Mucosa of rectum (tissue), 2 donors: ENCODE data around the gene MACROD2.

Source experiments
- H3K27ac ChIP-seq, 2 donors: one replicate each; pipeline ENCODE4 v1.7.0; 2013; ENCODE audit warnings: inconsistent platforms in 2 of 2, low read depth in 2 of 2, low read length in 2 of 2
- H3K27me3 ChIP-seq, 2 donors: one replicate each; pipeline ENCODE4 v1.7.0; 2013; ENCODE audit warnings: low read length in 2 of 2; ENCODE audit not compliant: control insufficient read depth in 2 of 2, insufficient read depth in 2 of 2
- H3K36me3 ChIP-seq, 2 donors: one replicate each; pipeline ENCODE4 v1.7.0; 2013; ENCODE audit warnings: low read length in 2 of 2; ENCODE audit not compliant: control insufficient read depth in 2 of 2, insufficient read depth in 2 of 2
- H3K4me1 ChIP-seq, 2 donors: one replicate each; pipeline ENCODE4 v1.7.0; 2013; ENCODE audit warnings: low read length in 2 of 2, mild to moderate bottlenecking in 1 of 2; ENCODE audit not compliant: control insufficient read depth in 2 of 2, insufficient read depth in 2 of 2
- H3K4me3 ChIP-seq, 2 donors: one replicate each; pipeline ENCODE4 v1.7.0; 2013; ENCODE audit warnings: low read length in 2 of 2
- H3K9ac ChIP-seq, 2 donors: one replicate each; pipeline ENCODE4 v1.7.0; 2013; ENCODE audit warnings: low read length in 2 of 2, low read depth in 1 of 2, mild to moderate bottlenecking in 1 of 2
- H3K9me3 ChIP-seq, 2 donors: one replicate each; pipeline ENCODE4 v1.7.0; 2013; ENCODE audit warnings: low read length in 2 of 2; ENCODE audit not compliant: control insufficient read depth in 2 of 2
- donor health status: healthy.
- donor health status: Normal muscosa, but diverticular disease.

MACROD2 gene

GRCh38 chr20:15047601-15048000 is 1052.3 kb downstream of the MACROD2 start:
- Histone ChIP-seq H3K27me3 (no peaks in the 10 kb centered on the region), H3K9me3 (no peaks in the 10 kb centered on the region), H3K9ac (no peak overlapping the region), H3K36me3 (no peaks in the 10 kb centered on the region), H3K4me3 (no peak overlapping the region), H3K27ac (no peak overlapping the region), H3K4me1 (no peaks in the 10 kb centered on the region)

GRCh38 chr20:15056246-15056645 is 1060.9 kb downstream of the MACROD2 start:
- H3K27me3 ChIP-seq: no peaks in the 10 kb centered on the region
- no peaks in the 10 kb centered on the region for H3K9me3 ChIP-seq
- no peak overlapping the region for H3K4me3 ChIP-seq
- no peaks in the 10 kb centered on the region for H3K4me1 ChIP-seq
- H3K9ac ChIP-seq: no peak overlapping the region
- H3K36me3 ChIP-seq: no peaks in the 10 kb centered on the region
- H3K27ac ChIP-seq: no peak overlapping the region

- H3K9me3 ChIP-seq: no peaks in the 10 kb centered on the region
- H3K9ac ChIP-seq: no peak overlapping the region
- H3K27ac ChIP-seq: no peak overlapping the region
- no peak overlapping the region for H3K4me3 ChIP-seq
- no peaks in the 10 kb centered on the region for H3K36me3 ChIP-seq
- H3K4me1 ChIP-seq: no peaks in the 10 kb centered on the region
- H3K27me3 ChIP-seq: no peaks in the 10 kb centered on the region
These were observed 1063.5 kb downstream of the MACROD2 start for GRCh38 chr20:15058841-15059240.

DNA sequence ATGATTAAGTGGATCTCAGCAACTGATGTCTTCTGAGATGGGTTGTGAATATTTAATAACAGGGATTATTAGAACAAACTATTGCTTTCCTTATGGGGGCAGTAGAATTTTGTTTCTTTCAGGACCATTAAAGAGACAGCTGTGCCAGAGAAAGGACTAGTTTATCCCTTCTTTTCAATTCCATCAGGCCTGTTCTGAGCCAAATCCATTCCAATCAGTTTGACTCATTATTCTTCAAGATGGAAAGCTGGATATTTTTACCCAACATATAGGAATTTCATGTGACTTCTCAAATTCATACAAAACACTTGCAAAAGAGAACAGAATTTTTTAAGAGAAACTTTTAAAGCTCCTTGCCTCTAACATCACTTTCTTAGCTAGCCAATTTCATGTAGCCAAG is 1064.1 kb downstream of the MACROD2 start:
- no peak overlapping the region for H3K9ac ChIP-seq
- H3K27ac ChIP-seq: no peak overlapping the region
- H3K4me3 ChIP-seq: no peak overlapping the region
- H3K27me3 ChIP-seq: no peaks in the 10 kb centered on the region
- no peaks in the 10 kb centered on the region for H3K36me3 ChIP-seq
- H3K9me3 ChIP-seq: no peaks in the 10 kb centered on the region
- H3K4me1 ChIP-seq: no peaks in the 10 kb centered on the region

- Histone ChIP-seq H3K4me3 (no peak overlapping the region), H3K9ac (no peak overlapping the region), H3K9me3 (no peaks in the 10 kb centered on the region), H3K27ac (no peak overlapping the region), H3K4me1 (no peaks in the 10 kb centered on the region), H3K27me3 (no peaks in the 10 kb centered on the region), H3K36me3 (no peaks in the 10 kb centered on the region)
These were observed 1065.1 kb downstream of the MACROD2 start for GRCh38 chr20:15060265-15061060.

- no peak overlapping the region for H3K4me3 ChIP-seq
- H3K27ac ChIP-seq: no peak overlapping the region
- no peaks in the 10 kb centered on the region for H3K36me3 ChIP-seq
- H3K4me1 ChIP-seq: no peaks in the 10 kb centered on the region
- no peak overlapping the region for H3K9ac ChIP-seq
- H3K27me3 ChIP-seq: no peaks in the 10 kb centered on the region
- H3K9me3 ChIP-seq: no peaks in the 10 kb centered on the region
These were observed 1065.7 kb downstream of the MACROD2 start for GRCh38 chr20:15061061-15061430.

GRCh38 chr20:15061955-15062354 is 1066.6 kb downstream of the MACROD2 start:
- Histone ChIP-seq H3K36me3 (no peaks in the 10 kb centered on the region), H3K27me3 (no peaks in the 10 kb centered on the region), H3K9ac (no peak overlapping the region), H3K4me3 (no peak overlapping the region), H3K27ac (no peak overlapping the region), H3K4me1 (no peaks in the 10 kb centered on the region), H3K9me3 (no peaks in the 10 kb centered on the region)

DNA sequence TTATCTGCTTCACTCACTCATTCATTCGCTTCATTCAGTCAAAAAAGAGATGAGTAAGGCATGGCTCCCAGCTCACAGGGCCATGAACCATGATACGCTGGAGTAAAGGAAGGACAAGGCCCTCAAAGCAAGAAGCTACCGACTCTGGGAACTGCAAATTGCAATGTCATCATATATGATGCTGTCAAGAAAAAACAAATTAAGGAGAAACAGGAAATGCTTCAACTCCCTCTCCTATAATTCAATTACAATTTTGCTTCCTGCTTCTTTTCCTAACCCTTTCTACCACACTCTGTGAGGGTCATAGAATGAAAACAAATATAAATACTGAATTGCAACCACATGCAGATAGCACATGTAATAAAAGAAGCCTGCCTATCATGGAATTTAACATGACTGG is 1067.8 kb downstream of the MACROD2 start:
- Histone ChIP-seq H3K4me3 (no peak overlapping the region), H3K27ac (no peak overlapping the region), H3K4me1 (no peaks in the 10 kb centered on the region), H3K9ac (no peak overlapping the region), H3K36me3 (no peaks in the 10 kb centered on the region), H3K27me3 (no peaks in the 10 kb centered on the region), H3K9me3 (no peaks in the 10 kb centered on the region)

- Histone ChIP-seq H3K9ac (no peak overlapping the region), H3K4me3 (no peak overlapping the region), H3K27ac (no peak overlapping the region), H3K36me3 (no peaks in the 10 kb centered on the region), H3K9me3 (no peaks in the 10 kb centered on the region), H3K4me1 (no peaks in the 10 kb centered on the region), H3K27me3 (no peaks in the 10 kb centered on the region)
These were observed 1069.4 kb downstream of the MACROD2 start for GRCh38 chr20:15064741-15065140.

GRCh38 chr20:15065794-15066193 is 1070.5 kb downstream of the MACROD2 start:
- no peaks in the 10 kb centered on the region for H3K36me3 ChIP-seq
- H3K4me3 ChIP-seq: no peak overlapping the region
- no peaks in the 10 kb centered on the region for H3K9me3 ChIP-seq
- H3K27ac ChIP-seq: no peak overlapping the region
- no peaks in the 10 kb centered on the region for H3K4me1 ChIP-seq
- no peaks in the 10 kb centered on the region for H3K27me3 ChIP-seq
- no peak overlapping the region for H3K9ac ChIP-seq
